TTC549 (cell line): ENCODE data around the gene CDHR3.

ENCODE experiments used
- FAIRE-seq: peaks from 2 replicates; lab custom pipeline; 2012; peaks lifted over from hg19 to GRCh38; lab: Jason Lieb, UNC

CDHR3 gene

GRCh38 chr7:106026101-106026500 lies 63.0 kb downstream of the CDHR3 start:
- no peak for FAIRE-seq

GRCh38 chr7:106029451-106029850 lies 66.4 kb downstream of the CDHR3 start:
- FAIRE-seq = no peak

GRCh38 chr7:106029941-106030340 lies 66.9 kb downstream of the CDHR3 start:
- no peak for FAIRE-seq

- FAIRE-seq = no peak
These were observed 68.4 kb downstream of the CDHR3 start for GRCh38 chr7:106031300-106032035.

GRCh38 chr7:106032295-106032694 lies 69.2 kb downstream of the CDHR3 start:
- FAIRE-seq = no peak

- no peak for FAIRE-seq
These were observed 70.7 kb downstream of the CDHR3 start for GRCh38 chr7:106033735-106034134.

- FAIRE-seq = no peak
These were observed 71.3 kb downstream of the CDHR3 start for GRCh38 chr7:106034383-106034782.

GRCh38 chr7:106035568-106035967 lies 72.5 kb downstream of the CDHR3 start:
- FAIRE-seq = no peak

GRCh38 chr7:106036004-106036403 lies 72.9 kb downstream of the CDHR3 start:
- FAIRE-seq = no peak

GRCh38 chr7:106037489-106038176 lies 74.6 kb downstream of the CDHR3 start:
- no peak for FAIRE-seq

GRCh38 chr7:106038289-106038688 lies 75.2 kb downstream of the CDHR3 start:
- no peak for FAIRE-seq

- no peak for FAIRE-seq
These were observed 75.9 kb downstream of the CDHR3 start for GRCh38 chr7:106038916-106039315.

- FAIRE-seq = no peak
These were observed 76.5 kb downstream of the CDHR3 start for GRCh38 chr7:106039486-106040060.

- no peak for FAIRE-seq
These were observed 78.2 kb downstream of the CDHR3 start for GRCh38 chr7:106041140-106041717.

- no peak for FAIRE-seq
These were observed 79.1 kb downstream of the CDHR3 start for GRCh38 chr7:106042196-106042611.

- FAIRE-seq = no peak
These were observed 82.1 kb downstream of the CDHR3 start for GRCh38 chr7:106045139-106045538.

GRCh38 chr7:106045586-106045985 lies 82.5 kb downstream of the CDHR3 start:
- FAIRE-seq = no peak

- no peak for FAIRE-seq
These were observed 84.1 kb downstream of the CDHR3 start for GRCh38 chr7:106047184-106047583.

GRCh38 chr7:106047818-106048705 lies 85.0 kb downstream of the CDHR3 start:
- no peak for FAIRE-seq

- no peak for FAIRE-seq
These were observed 85.6 kb downstream of the CDHR3 start for GRCh38 chr7:106048706-106049020.

- no peak for FAIRE-seq
These were observed 86.2 kb downstream of the CDHR3 start for GRCh38 chr7:106049139-106049752.
